Left cardiac atrium (tissue), 4 donors: Measurements from ENCODE around the gene COL20A1. TPM values are rescaled to one million over a fixed set of nuclear protein-coding genes. Genes with fewer than 3 reads are reported as not detected.
"Not testable (repeated sequence)": the region's sequence is repeated elsewhere in the genome, so short reads cannot be mapped to it uniquely, and the experiment has no call there.

Experiments used
- ATAC-seq, 2 donors: fragments of 200-7000 bp; cut with Tn5 transposase; one replicate each; pipeline ENCODE4 v1.9.1; 2020; ENCODE audit warnings: mild to moderate bottlenecking in 2 of 2, moderate library complexity in 2 of 2
- DNase-seq: peaks from one replicate; pipeline ENCODE4 v3.0.0-alpha.2; 2020
- intact Hi-C, 2 donors: fragments of 100-400 bp; cut with DNase I; formaldehyde crosslinking; loops; one replicate each; pipeline versions ENCODE4 v1.14.1 to v1.15.1; 2022 to 2023
- microRNA-seq, 2 donors: library from miRNA; unstranded; fragments of <30 nt; microRNA quantifications; one replicate each; pipeline ENCODE4 v1.2.0, GENCODE V29; 2020
- total RNA-seq, 2 donors: library from RNA; stranded (reverse); fragmentation: NEBNext Ultra II Directional; extraction: Animal tissue kit (Norgen Biotek cat#: 25700); gene quantifications; one replicate each; pipeline ENCODE4 v1.2.1, GENCODE V29; 2021
- donor health status: DM: no; HTN: yes; CAD: no.
- donor health status: DM: no; HTN: yes; CAD: no; lungs with severe emphysema.
- donor health status: DM: yes; HTN: yes; CAD: no.
- donor health status: Dilated cardiomyopathy.

COL20A1 gene
- total RNA-seq, 2 donors from 2014 or later = not detected

DNA sequence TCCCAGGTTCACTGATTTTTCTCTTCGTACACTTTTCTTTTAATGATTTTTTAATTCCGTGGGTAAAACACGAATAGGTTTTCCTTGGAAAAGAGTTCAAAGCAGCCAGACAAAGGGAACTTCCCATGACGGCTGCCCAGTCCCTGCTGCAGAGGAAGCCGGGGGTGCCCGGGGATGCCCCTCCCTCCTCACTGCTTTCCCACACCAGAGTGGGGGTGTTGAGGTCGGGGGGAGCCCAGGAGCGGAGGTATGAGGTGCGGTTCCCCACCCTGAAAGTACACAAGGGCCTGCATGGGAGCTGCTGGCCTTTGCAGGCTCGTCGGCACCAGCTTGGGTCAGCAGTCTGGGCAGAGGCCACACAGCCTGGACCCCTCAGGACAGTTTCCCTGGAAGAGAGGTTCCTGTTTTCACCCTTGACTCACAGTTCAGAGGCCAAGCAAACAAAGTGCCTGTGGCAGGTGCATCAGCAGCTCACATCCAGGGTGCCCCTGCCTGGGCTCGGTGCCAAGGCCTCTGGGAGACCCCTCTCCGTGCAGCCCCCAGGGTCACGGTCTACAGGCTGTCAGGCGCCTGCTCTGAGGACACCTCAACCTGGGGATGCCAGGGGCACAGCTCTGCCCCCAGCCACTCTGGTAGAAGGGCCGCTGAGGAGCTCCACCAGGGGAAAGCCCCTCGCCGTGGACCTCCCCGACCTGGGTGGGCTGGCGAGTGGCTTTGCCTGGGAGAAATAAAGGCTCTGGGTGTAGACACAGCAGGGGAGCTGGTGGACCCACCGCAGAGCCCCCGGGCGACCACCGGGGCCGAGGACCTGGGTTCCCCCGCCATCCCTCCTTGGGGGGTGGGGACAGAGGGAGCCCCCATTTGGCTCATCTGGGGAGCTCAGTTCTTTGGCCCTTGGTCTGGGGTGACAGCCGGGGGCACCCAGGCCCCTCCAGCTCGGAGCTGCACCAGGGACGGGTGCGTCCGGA is 83.6 kb downstream of the COL20A1 start:
- no peak for ATAC-seq
- DNase-seq = no peak
- intact Hi-C loops = no loop called here

GRCh38 chr20:63377256-63377941 is 84.4 kb downstream of the COL20A1 start:
- intact Hi-C loops = no loop called here
- ATAC-seq (no peak), DNase-seq (no peak)

- DNase-seq = no peak
- ATAC-seq = no peak
- intact Hi-C loops = no loop called here
Observed at GRCh38 chr20:63377951-63378381, 85.0 kb downstream of the COL20A1 start.

GRCh38 chr20:63378626-63379025 is 85.6 kb downstream of the COL20A1 start:
- ATAC-seq (no peak), DNase-seq (no peak)
- intact Hi-C loops = no loop called here

GRCh38 chr20:63379296-63379695 is 86.3 kb downstream of the COL20A1 start:
- no peak for ATAC-seq
- intact Hi-C loops = no loop called here
- no peak for DNase-seq

GRCh38 chr20:63379872-63380271 is 86.9 kb downstream of the COL20A1 start:
- intact Hi-C loops = loop anchor here in 1 of 2 donors (2.0 kb wide), 1 partner anchor 69 kb away; no protein-coding TSS in a partner anchor
- not testable (repeated sequence) for ATAC-seq, DNase-seq

DNA sequence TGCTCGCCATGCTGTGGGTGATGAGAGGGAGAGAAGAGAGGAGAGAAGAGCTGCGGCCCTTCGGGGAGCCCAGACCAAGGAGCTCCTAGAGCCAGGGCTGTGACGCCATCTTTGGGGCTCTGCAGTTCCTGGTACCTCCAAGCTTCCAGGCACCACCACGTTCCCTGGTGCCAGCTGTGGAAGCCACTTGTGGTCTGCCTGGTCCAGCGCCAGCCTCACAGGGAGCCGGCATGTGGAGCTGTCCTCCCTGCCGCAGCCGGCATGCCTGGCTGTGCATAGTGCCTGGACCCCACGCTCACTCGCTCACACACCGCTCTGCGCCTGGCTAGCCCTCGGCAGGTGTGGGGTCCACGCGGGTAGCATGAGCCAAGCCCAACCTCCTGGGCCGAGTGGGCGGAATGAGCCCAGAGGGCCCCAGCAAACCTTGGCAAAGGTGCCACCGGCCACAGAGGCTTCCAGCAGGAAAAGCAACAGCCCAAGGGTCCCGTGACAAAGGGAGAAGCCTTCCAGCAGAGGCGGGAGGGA is 87.4 kb downstream of the COL20A1 start:
- ATAC-seq (no peak), DNase-seq (no peak)
- intact Hi-C loops = loop anchor here in 1 of 2 donors (2.0 kb wide), 1 partner anchor 70 kb away; no protein-coding TSS in a partner anchor

GRCh38 chr20:63381781-63382431 is 88.9 kb downstream of the COL20A1 start:
- no peak for DNase-seq
- peak; percentile 41 to 54 for ATAC-seq

GRCh38 chr20:63382551-63383300 is 89.7 kb downstream of the COL20A1 start:
- ATAC-seq (no peak), DNase-seq (no peak)
- intact Hi-C loops = no loop called here

More at GRCh38 chr20:63381781-63382431, 88.9 kb downstream of the COL20A1 start:
- intact Hi-C loops = loop anchor here (1.0 to 2.0 kb wide), 2 partner anchors 71 to 73 kb away; no protein-coding TSS in a partner anchor

GRCh38 chr20:63383556-63383955 is 90.6 kb downstream of the COL20A1 start:
- intact Hi-C loops = no loop called here
- DNase-seq (no peak), ATAC-seq (no peak)

- intact Hi-C loops = no loop called here
- no peak for ATAC-seq
- no peak for DNase-seq
Observed at GRCh38 chr20:63384336-63384735, 91.3 kb downstream of the COL20A1 start.

Small RNA genes lying within 50 kb of the gene (microRNA-seq; reads per million reads assigned to microRNA genes)
- 0 to 0.20 reads per million in 2 donors for gene MIR4326

Other genes with a start within 250 kb of the COL20A1 start
- 10 to 100 TPM; 19.3 to 29.9 TPM for gene YTHDF1, start 77.1 kb upstream of the COL20A1 start, total RNA-seq
- under 1 TPM in 1 of 2 donors, not detected in 1; 0.94 TPM for gene BIRC7, start 57.3 kb upstream of the COL20A1 start, total RNA-seq
- not detected for gene NKAIN4, start 38.7 kb upstream of the COL20A1 start, total RNA-seq
- 10 to 100 TPM; 32.1 to 50.3 TPM for gene ARFGAP1, start 20.4 kb upstream of the COL20A1 start, total RNA-seq
- under 1 TPM; 0.06 to 0.31 TPM for gene CHRNA4, start 68.2 kb downstream of the COL20A1 start, total RNA-seq
- gene KCNQ2, start 179.5 kb downstream of the COL20A1 start, total RNA-seq = 1 to 10 TPM in 1 of 2 donors, under 1 TPM in 1; 0.91 to 2.0 TPM
- 100 to 1,000 TPM; 656 to 679 TPM for gene EEF1A2, start 205.9 kb downstream of the COL20A1 start, total RNA-seq
- 100 to 1,000 TPM; 215 to 241 TPM for gene PPDPF, start 227.6 kb downstream of the COL20A1 start, total RNA-seq
- gene PTK6, start 244.2 kb downstream of the COL20A1 start, total RNA-seq = under 1 TPM in 1 of 2 donors, not detected in 1; 0.29 TPM